Smooth muscle cell (in vitro differentiated cells): Measurements from ENCODE around the gene MFAP3. TPM values are rescaled to one million over a fixed set of nuclear protein-coding genes. Genes with fewer than 3 reads are reported as not detected.

ENCODE experiments used
- DNase-seq: peaks from one replicate; lab custom pipeline; 2025; ENCODE audit not compliant: unreplicated experiment; lab: John Stamatoyannopoulos, UW
- H2AFZ ChIP-seq: fragments of 200-600 bp; sonication (generic); 2 replicates; pipeline ENCODE4 v1.6.0; 2016; ENCODE audit warnings: antibody characterized with exemption, low read depth, mild to moderate bottlenecking
- H3F3A ChIP-seq: fragments of 200-600 bp; sonication (generic); 2 replicates; pipeline ENCODE4 v1.6.0; 2017; ENCODE audit warnings: antibody characterized with exemption, low read depth
- H3K27ac ChIP-seq: fragments of 200-600 bp; sonication (generic); 2 replicates; pipeline ENCODE4 v1.5.1; 2016; ENCODE audit warnings: low read depth, mild to moderate bottlenecking
- H3K27me3 ChIP-seq: fragments of 200-600 bp; sonication (generic); 2 replicates; pipeline ENCODE4 v1.6.1; 2016; ENCODE audit warnings: low read depth, mild to moderate bottlenecking
- H3K36me3 ChIP-seq: fragments of 200-600 bp; sonication (generic); 2 replicates; pipeline ENCODE4 v1.5.1; 2016; ENCODE audit warnings: low read depth
- H3K4me1 ChIP-seq: fragments of 200-600 bp; sonication (generic); 2 replicates; pipeline ENCODE4 v1.5.1; 2016; ENCODE audit warnings: low read depth
- H3K4me2 ChIP-seq: fragments of 200-600 bp; sonication (generic); 2 replicates; pipeline ENCODE4 v1.6.0; 2016; ENCODE audit warnings: mild to moderate bottlenecking
- H3K4me3 ChIP-seq: fragments of 200-600 bp; sonication (generic); 2 replicates; pipeline ENCODE4 v1.5.1; 2016; ENCODE audit warnings: mild to moderate bottlenecking
- H3K79me2 ChIP-seq: fragments of 200-600 bp; sonication (generic); 2 replicates; pipeline ENCODE4 v1.6.0; 2016; ENCODE audit warnings: low read depth, mild to moderate bottlenecking
- H3K9ac ChIP-seq: fragments of 200-600 bp; sonication (generic); 2 replicates; pipeline ENCODE4 v1.6.0; 2016; ENCODE audit warnings: low read depth
- H3K9me3 ChIP-seq: fragments of 200-600 bp; sonication (generic); replicated peaks from 2 replicates; pipeline ENCODE4 v1.5.1; 2016; ENCODE audit warnings: low read depth
- H4K20me1 ChIP-seq: fragments of 200-600 bp; sonication (generic); 2 replicates; pipeline ENCODE4 v1.6.0; 2016; ENCODE audit warnings: low read depth
- WGBS: methylation state at CpG from one replicate; pipeline ENCODE4 v1.1.7; 2016; ENCODE audit warnings: low lambda C conversion rate; 5-methylcytosine and 5-hydroxymethylcytosine counted together
- polyA plus RNA-seq: library from polyadenylated mRNA; unstranded; fragments of >200 nt; fragmentation: Nextera tagmentation; extraction: Ambion mirVana; gene quantifications from 2 replicates; pipeline ENCODE4 v1.2.1, GENCODE V29; 2016
- total RNA-seq: library from RNA; depleted of rRNA; stranded (reverse); fragments of >200 nt; gene quantifications from 2 replicates; pipeline ENCODE4 v1.2.3, GENCODE V29; 2014
- TF ChIP-seq, protein P1 (sequence below): fragments of 200-600 bp; sonication (generic); IDR thresholded peaks from 2 replicates; pipeline ENCODE4 v1.5.1; 2017; ENCODE audit warnings: borderline replicate concordance, mild to moderate bottlenecking, antibody characterized with exemption; ENCODE audit not compliant: insufficient read depth, poor library complexity, severe bottlenecking

Gene MFAP3
- total and polyA plus RNA-seq, 2 experiments from 2014 or later: 12.6 to 76.0 TPM

DNA sequence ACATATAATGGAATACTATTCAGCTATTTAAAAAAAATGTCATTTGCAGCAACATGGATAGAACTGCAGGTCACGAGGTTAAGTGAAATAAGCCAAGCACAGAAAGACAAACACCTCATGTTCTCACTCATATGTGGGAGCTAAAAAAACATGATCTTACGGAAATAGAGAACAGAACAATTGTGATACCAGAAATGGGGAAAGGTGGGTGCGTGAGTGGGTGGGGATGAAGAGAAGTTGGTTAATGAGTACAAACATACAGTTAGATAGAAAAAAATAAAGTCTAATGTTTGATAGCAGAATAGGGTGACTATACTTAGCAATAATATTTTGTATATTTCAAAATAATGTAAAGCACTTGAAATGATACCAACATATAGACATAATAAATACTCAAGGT lies 38.8 kb upstream of the MFAP3 start:
- Histone ChIP-seq H2AFZ (no peak overlapping the region), H3K79me2 (no peaks in the 10 kb centered on the region), H4K20me1 (peaks cover 3% of the 10 kb centered on the region), H3K9ac (no peak overlapping the region), H3K4me3 (no peak overlapping the region), H3K9me3 (no peaks in the 10 kb centered on the region), H3K36me3 (peaks cover 12% of the 10 kb centered on the region), H3F3A (no peaks in the 10 kb centered on the region), H3K4me2 (no peak overlapping the region), H3K4me1 (no peaks in the 10 kb centered on the region), H3K27ac (no peak overlapping the region), H3K27me3 (no peaks in the 10 kb centered on the region)
- DNase-seq: no peak
- TF ChIP-seq, protein P1, sequence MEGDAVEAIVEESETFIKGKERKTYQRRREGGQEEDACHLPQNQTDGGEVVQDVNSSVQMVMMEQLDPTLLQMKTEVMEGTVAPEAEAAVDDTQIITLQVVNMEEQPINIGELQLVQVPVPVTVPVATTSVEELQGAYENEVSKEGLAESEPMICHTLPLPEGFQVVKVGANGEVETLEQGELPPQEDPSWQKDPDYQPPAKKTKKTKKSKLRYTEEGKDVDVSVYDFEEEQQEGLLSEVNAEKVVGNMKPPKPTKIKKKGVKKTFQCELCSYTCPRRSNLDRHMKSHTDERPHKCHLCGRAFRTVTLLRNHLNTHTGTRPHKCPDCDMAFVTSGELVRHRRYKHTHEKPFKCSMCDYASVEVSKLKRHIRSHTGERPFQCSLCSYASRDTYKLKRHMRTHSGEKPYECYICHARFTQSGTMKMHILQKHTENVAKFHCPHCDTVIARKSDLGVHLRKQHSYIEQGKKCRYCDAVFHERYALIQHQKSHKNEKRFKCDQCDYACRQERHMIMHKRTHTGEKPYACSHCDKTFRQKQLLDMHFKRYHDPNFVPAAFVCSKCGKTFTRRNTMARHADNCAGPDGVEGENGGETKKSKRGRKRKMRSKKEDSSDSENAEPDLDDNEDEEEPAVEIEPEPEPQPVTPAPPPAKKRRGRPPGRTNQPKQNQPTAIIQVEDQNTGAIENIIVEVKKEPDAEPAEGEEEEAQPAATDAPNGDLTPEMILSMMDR: no peak
- 99% methylated on average over 3 of the region's 3 CpGs for WGBS

DNA sequence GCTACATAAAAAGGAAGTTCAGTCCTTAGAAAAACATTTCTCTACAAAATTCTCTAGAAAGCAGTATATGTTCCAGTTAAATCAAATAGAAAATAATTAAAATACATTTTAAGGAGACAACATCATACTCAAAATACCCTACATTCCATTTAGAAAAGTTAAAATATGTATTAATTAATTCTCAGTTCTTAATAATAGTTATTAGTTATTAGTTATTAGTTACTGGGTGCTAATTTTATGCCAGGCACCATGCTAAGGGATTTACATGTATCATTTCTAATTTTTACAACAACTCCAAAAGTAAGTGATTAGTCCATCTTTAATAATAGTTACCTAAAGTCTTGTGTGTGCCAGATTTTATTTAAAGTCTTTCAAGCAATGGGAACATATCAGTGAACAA lies 38.1 kb upstream of the MFAP3 start:
- TF ChIP-seq, protein P1: no peak

DNA sequence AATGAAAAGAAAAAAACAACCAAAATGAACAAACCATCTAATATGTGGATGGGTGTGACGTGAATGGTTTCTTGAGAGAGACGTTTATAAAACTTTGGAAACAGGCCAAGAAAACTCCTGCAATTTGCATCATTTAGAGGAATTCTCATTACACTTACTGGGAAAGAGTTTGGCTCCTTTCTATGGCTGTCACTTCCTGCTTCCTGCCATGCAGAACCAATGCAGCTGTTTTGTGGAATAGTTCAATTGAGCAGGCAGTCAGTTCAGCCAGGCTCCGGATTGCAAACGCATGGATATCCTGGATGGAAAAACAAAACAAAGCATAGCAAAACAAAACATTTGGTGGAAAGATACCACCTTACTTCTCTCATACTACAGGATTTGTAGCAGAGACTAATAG lies 36.7 kb upstream of the MFAP3 start:
- H3K79me2 ChIP-seq: no peaks in the 10 kb centered on the region
- no peak for DNase-seq
- TF ChIP-seq, protein P1: no peak
- H4K20me1 ChIP-seq: no peaks in the 10 kb centered on the region
- no peak overlapping the region for H2AFZ ChIP-seq
- no peaks in the 10 kb centered on the region for H3K27me3 ChIP-seq
- no peak overlapping the region for H3K27ac ChIP-seq
- no peaks in the 10 kb centered on the region for H3K9me3 ChIP-seq
- H3K36me3 ChIP-seq: peaks cover 12% of the 10 kb centered on the region
- WGBS: 95% methylated on average over 4 of the region's 4 CpGs
- H3F3A ChIP-seq: no peaks in the 10 kb centered on the region
- no peak overlapping the region for H3K4me2 ChIP-seq
- no peak overlapping the region for H3K9ac ChIP-seq
- H3K4me3 ChIP-seq: no peak overlapping the region
- no peaks in the 10 kb centered on the region for H3K4me1 ChIP-seq

More for the DNA sequence above, 38.1 kb upstream of the MFAP3 start:
- H3K27me3 ChIP-seq: no peaks in the 10 kb centered on the region
- H4K20me1 ChIP-seq: peaks cover under 1% of the 10 kb centered on the region
- H3F3A ChIP-seq: no peaks in the 10 kb centered on the region
- no peak overlapping the region for H2AFZ ChIP-seq
- H3K27ac ChIP-seq: no peak overlapping the region
- H3K4me3 ChIP-seq: no peak overlapping the region
- H3K79me2 ChIP-seq: no peaks in the 10 kb centered on the region
- H3K9me3 ChIP-seq: no peaks in the 10 kb centered on the region
- H3K9ac ChIP-seq: no peak overlapping the region
- H3K4me2 ChIP-seq: no peak overlapping the region
- peaks cover 12% of the 10 kb centered on the region for H3K36me3 ChIP-seq
- no peaks in the 10 kb centered on the region for H3K4me1 ChIP-seq
- DNase-seq: no peak

DNA sequence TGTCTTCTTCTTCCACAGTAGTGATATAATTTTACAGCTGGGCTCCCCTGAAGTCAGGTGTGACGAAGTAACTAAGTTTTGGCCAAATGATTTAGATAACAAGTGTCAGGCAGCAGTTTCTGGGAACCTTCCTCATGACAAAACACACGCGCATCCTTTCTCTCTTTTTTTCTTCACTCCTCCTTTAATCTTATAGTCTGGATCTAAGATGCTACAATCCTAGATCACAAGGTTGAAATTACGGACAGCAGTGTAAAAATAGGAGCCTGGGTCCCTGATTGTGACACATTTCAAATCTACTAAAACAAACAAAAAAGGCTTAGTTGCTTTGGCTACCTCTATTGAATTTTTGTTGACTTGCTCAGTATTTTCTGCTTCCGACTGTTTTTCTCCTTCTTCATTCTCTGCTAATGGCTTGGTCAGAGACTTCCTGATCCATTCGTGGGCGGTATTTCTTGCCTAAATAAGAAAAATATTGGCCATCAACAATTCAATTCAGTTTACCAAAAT lies 36.2 kb upstream of the MFAP3 start:
- H2AFZ ChIP-seq: no peak overlapping the region
- H3K27me3 ChIP-seq: no peaks in the 10 kb centered on the region
- no peaks in the 10 kb centered on the region for H3K4me1 ChIP-seq
- no peaks in the 10 kb centered on the region for H3K79me2 ChIP-seq
- TF ChIP-seq, protein P1: no peak
- H3K4me2 ChIP-seq: no peak overlapping the region
- peaks cover 8% of the 10 kb centered on the region for H3K36me3 ChIP-seq
- H3K9ac ChIP-seq: no peak overlapping the region
- no peaks in the 10 kb centered on the region for H3K9me3 ChIP-seq
- WGBS: 92% methylated on average over 7 of the region's 7 CpGs
- no peak for DNase-seq
- no peak overlapping the region for H3K27ac ChIP-seq
- no peaks in the 10 kb centered on the region for H4K20me1 ChIP-seq
- H3F3A ChIP-seq: no peaks in the 10 kb centered on the region
- H3K4me3 ChIP-seq: no peak overlapping the region
